Measurements from ENCODE around the gene BCAS3. TPM values are rescaled to one million over a fixed set of nuclear protein-coding genes. Genes with fewer than 3 reads are reported as not detected.
"Not testable (repeated sequence)": the region's sequence is repeated elsewhere in the genome, so short reads cannot be mapped to it uniquely, and the experiment has no call there.

Gene BCAS3
- total RNA-seq, 1 donor from 2014 or later: 22.6 TPM

DNA sequence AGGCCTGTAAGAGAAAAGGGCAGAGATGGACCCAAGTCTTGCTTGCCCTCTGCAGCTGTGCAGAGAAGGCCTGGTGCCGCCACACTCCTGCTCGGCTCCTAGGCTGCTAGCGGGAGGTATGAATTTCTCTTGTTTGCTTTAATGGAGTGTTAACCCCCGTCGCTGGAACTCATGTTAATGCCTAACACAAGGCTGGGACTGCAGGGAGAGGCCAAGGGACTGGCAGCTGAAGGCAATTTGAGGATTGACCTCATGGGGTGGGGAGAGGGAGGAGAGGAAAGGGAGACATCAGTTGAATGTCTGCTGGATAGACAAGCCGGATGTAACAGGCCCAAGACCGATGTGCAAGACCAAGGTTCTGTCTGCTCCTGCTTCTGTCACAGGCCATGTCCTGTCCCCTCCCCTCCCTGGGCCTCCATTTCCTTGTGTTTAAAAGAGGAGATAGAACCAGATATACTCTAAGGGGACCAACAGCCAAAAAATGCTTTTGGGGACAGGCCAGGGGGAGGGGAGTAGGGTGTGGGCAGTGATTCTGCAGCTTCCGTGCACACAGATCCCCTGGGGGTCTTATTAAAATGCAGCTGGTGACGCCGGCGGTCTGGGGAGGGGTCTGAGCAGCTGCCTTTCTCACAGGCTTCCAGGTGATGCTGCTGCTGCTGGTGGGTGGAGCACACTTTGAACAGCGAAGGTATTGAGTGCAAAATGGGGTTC, 675.3 kb downstream of the BCAS3 start:
- Mint-ChIP-seq H3K27me3 (ENCODE audit: low read depth) (no peaks in the 10 kb centered on the region), H3K9me3 (ENCODE audit: low read depth) (no peaks in the 10 kb centered on the region), H3K4me1 (ENCODE audit: low read depth) (peaks cover 10% of the 10 kb centered on the region), H3K27ac (ENCODE audit: unreplicated experiment) (no peak overlapping the region), H3K36me3 (ENCODE audit: low read depth) (no peaks in the 10 kb centered on the region), H3K4me3 (ENCODE audit: unreplicated experiment) (no peak overlapping the region)
- TF ChIP-seq, protein P1, sequence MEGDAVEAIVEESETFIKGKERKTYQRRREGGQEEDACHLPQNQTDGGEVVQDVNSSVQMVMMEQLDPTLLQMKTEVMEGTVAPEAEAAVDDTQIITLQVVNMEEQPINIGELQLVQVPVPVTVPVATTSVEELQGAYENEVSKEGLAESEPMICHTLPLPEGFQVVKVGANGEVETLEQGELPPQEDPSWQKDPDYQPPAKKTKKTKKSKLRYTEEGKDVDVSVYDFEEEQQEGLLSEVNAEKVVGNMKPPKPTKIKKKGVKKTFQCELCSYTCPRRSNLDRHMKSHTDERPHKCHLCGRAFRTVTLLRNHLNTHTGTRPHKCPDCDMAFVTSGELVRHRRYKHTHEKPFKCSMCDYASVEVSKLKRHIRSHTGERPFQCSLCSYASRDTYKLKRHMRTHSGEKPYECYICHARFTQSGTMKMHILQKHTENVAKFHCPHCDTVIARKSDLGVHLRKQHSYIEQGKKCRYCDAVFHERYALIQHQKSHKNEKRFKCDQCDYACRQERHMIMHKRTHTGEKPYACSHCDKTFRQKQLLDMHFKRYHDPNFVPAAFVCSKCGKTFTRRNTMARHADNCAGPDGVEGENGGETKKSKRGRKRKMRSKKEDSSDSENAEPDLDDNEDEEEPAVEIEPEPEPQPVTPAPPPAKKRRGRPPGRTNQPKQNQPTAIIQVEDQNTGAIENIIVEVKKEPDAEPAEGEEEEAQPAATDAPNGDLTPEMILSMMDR (IDR thresholded peaks at IDR 0.05): no peak
- DNase-seq (ENCODE audit: low spot score): no peak

DNA sequence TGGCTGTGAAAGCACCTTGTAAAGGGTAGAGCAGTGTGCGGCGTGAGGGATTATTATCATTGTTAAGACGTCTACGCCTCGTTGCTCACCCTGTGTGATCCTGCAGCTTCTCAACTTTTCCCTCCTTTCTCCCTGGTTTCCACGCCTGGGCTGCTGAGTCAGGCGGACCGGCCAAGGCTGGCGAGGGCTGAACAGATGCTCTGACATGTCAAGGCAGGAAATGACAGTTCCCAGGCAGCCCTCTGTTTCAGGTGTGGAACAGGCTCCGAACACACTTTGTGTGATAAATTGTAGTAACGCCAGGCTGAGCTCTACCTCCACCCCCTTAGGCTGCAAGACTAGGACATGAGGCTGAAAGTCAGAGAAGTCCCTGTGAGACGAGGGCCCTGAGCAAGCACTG, 676.0 kb downstream of the BCAS3 start:
- no peak for DNase-seq (ENCODE audit: low spot score)
- H3K9me3 Mint-ChIP-seq (ENCODE audit: low read depth): no peaks in the 10 kb centered on the region
- no peaks in the 10 kb centered on the region for H3K36me3 Mint-ChIP-seq (ENCODE audit: low read depth)
- no peak overlapping the region for H3K27ac Mint-ChIP-seq (ENCODE audit: unreplicated experiment)
- no peak overlapping the region for H3K4me3 Mint-ChIP-seq (ENCODE audit: unreplicated experiment)
- no peaks in the 10 kb centered on the region for H3K27me3 Mint-ChIP-seq (ENCODE audit: low read depth)
- peaks cover 10% of the 10 kb centered on the region for H3K4me1 Mint-ChIP-seq (ENCODE audit: low read depth)
- TF ChIP-seq, protein P1 (IDR thresholded peaks at IDR 0.05): no peak

DNA sequence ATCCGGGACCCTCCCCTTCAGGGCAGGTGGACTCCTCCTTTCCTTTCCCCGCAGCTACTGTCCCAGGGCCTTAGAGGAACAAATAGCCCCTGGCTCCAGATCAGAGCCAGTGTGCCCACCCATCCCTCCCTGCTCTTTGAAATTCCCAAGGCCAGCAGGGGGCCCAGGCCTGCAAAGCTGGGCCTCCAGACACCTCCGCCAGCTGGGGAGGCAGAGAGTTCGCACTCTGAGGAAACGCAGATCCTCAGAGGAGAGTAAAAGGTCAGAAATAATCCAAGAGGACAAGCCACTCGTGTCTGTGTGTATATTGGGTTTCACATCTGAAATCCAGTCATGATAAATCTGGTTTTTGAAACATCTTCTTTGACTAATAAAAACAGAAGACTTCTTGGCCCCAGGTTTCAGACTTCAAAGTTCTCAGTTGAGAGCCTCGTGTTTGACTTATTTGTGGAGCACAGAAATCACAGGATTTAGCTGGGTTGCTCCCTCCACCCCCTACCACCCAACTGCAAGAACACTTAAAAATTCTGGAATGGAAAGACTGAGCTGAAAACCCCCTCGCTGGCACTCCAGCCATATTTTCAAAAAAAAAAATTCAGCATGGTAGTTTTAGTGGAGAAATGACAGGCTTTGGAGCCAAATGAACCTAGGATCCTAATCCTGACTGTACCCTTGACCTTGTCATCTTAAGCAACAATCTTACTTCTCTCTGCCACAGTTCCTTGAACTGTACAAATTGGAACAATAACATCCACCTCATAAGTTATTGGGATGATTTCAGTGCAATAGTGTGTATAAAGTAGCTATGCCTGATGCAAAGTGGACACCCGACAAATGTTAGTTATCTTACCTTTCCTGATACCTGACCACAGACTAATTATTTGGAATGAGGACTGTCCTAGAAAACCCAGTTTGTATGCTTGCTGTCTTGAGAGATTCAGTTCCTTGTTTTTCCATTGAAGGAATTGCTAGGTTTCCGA, 677.5 kb downstream of the BCAS3 start:
- Mint-ChIP-seq H3K36me3 (ENCODE audit: low read depth) (no peaks in the 10 kb centered on the region), H3K9me3 (ENCODE audit: low read depth) (no peaks in the 10 kb centered on the region), H3K4me3 (ENCODE audit: unreplicated experiment) (no peak overlapping the region), H3K4me1 (ENCODE audit: low read depth) (peaks cover 10% of the 10 kb centered on the region), H3K27ac (ENCODE audit: unreplicated experiment) (no peak overlapping the region), H3K27me3 (ENCODE audit: low read depth) (no peaks in the 10 kb centered on the region)
- TF ChIP-seq, protein P1 (IDR thresholded peaks at IDR 0.05): no peak
- DNase-seq (ENCODE audit: low spot score): no peak

DNA sequence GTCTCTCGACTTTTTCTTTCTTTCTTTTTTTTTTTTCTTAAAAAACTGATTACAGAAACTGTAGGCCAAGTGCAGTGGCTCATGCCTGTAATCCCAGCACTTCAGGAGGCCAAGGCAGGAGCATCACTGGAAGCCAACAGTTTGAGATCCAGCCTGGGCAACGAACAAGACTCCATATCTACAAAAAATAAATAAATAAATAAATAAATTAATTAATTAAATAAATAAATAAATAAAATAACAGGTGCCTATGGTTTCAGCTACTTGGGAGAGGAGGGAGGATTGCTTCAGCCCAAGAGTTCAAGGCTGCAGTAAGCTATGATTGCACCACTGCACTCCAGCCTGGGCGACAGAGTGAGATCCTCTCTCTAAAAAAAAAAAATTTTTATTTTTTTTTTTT, 679.4 kb downstream of the BCAS3 start:
- not testable (repeated sequence) for H3K27me3 Mint-ChIP-seq (ENCODE audit: low read depth); H3K4me3 Mint-ChIP-seq (ENCODE audit: unreplicated experiment); DNase-seq (ENCODE audit: low spot score); H3K9me3 Mint-ChIP-seq (ENCODE audit: low read depth); H3K36me3 Mint-ChIP-seq (ENCODE audit: low read depth)
- peak overlapping the region; percentile 87 for H3K27ac Mint-ChIP-seq (ENCODE audit: unreplicated experiment)
- H3K4me1 Mint-ChIP-seq (ENCODE audit: low read depth): peaks cover 26% of the 10 kb centered on the region

DNA sequence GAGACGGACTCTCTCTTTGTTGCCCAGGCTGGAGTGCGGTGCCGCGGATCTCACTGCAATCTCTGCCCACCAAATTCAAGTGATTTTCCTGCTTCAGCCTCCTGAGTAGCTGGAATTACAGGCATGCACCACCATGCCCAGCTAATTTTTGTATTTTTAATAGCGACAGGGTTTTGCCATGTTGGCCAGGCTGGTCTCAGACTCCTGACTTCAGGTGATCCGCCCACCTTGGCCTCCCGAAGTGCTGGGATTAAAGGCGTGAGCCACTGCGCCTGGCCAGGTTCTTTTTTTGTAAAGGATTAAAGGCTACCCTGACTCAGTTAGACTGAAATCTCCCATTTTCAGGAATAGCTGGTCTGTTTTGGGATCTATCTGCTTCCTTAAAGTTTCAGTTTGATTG, 681.9 kb downstream of the BCAS3 start:
- not testable (repeated sequence) for H3K4me3 Mint-ChIP-seq (ENCODE audit: unreplicated experiment); H3K36me3 Mint-ChIP-seq (ENCODE audit: low read depth)
- peaks cover 26% of the 10 kb centered on the region for H3K4me1 Mint-ChIP-seq (ENCODE audit: low read depth)

DNA sequence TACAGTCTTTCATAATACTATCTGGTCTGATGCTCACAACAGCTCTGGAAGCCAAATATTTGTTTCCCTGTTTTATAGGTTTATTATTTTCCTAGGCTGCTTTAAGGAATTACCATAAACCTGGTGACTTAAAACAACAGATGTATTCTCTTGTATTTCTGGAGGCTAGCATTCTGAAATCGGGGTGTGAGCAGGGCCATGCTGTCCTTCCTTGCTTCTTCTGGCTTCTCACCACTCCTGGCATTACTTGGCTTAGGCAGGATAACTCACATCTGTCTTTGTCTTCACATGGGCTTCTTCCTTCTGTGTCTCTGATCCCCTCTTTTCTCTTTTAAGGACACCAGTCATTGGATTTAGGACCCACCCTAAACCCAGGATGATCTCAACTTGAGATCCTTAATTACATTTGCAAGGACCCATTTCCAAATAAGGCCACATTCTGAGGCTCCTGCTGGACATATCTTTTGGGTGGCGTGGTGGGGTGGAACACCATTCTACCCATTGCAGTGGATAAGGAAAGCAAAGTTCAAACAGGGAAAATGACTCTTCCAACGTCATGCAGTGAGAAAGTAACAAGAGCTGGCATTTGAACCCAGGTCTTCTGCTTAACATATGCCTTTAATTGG, 682.8 kb downstream of the BCAS3 start:
- H3K9me3 Mint-ChIP-seq (ENCODE audit: low read depth): peaks cover 3% of the 10 kb centered on the region
- H3K27ac Mint-ChIP-seq (ENCODE audit: unreplicated experiment): no peak overlapping the region

More for the DNA sequence above, 681.9 kb downstream of the BCAS3 start:
- H3K9me3 Mint-ChIP-seq (ENCODE audit: low read depth); H3K27ac Mint-ChIP-seq (ENCODE audit: unreplicated experiment); DNase-seq (ENCODE audit: low spot score); H3K27me3 Mint-ChIP-seq (ENCODE audit: low read depth): not testable (repeated sequence)

More for the DNA sequence above, 682.8 kb downstream of the BCAS3 start:
- Mint-ChIP-seq H3K4me3 (ENCODE audit: unreplicated experiment) (no peak overlapping the region), H3K36me3 (ENCODE audit: low read depth) (no peaks in the 10 kb centered on the region), H3K27me3 (ENCODE audit: low read depth) (no peaks in the 10 kb centered on the region), H3K4me1 (ENCODE audit: low read depth) (peaks cover 26% of the 10 kb centered on the region)
- TF ChIP-seq, protein P1 (IDR thresholded peaks at IDR 0.05): no peak
- DNase-seq (ENCODE audit: low spot score): no peak
